Prostate gland (tissue), 2 donors: ENCODE data around the gene DUSP12. TPM values are rescaled to one million over a fixed set of nuclear protein-coding genes. Genes with fewer than 3 reads are reported as not detected.

Experiments used
- DNase-seq: peaks from one replicate; pipeline ENCODE4 v3.0.0-alpha.2; 2019; ENCODE audit warnings: low spot score
- H3K27ac ChIP-seq, 2 donors: fragments of 200-600 bp; sonication (generic); 2 replicates each; pipeline ENCODE4 v1.5.1; 2017 to 2019
- H3K27me3 ChIP-seq: fragments of 200-600 bp; sonication (generic); replicated peaks from 2 replicates; pipeline ENCODE4 v1.5.1; 2019; ENCODE audit not compliant: insufficient read depth
- H3K36me3 ChIP-seq, 2 donors: fragments of 200-600 bp; sonication (generic); 1 replicate in 1 of 2; 2 replicates in 1 of 2; pipeline versions ENCODE4 v1.5.1 to v1.8.1; 2017 to 2019
- H3K4me1 ChIP-seq: fragments of 200-600 bp; sonication (generic); replicated peaks from 2 replicates; pipeline ENCODE4 v1.5.1; 2019
- H3K4me3 ChIP-seq, 2 donors: fragments of 200-600 bp; sonication (generic); 2 replicates each; pipeline ENCODE4 v1.5.1; 2017 to 2019
- H3K9me3 ChIP-seq: fragments of 200-600 bp; sonication (generic); 2 replicates; pipeline ENCODE4 v1.5.1; 2017
- CTCF ChIP-seq, 4 experiments: fragments of 200-600 bp in 2 of 4; fragments of 450-650 bp in 2 of 4; sonication (generic) in 2 of 4; IDR thresholded peaks; 1 replicate in 3 of 4; 2 replicates in 1 of 4; pipeline ENCODE4 v1.5.1; 2016 to 2019; ENCODE audit warnings: antibody characterized with exemption in 4 of 4, mild to moderate bottlenecking in 2 of 4, moderate library complexity in 2 of 4
- POLR2A ChIP-seq: fragments of 450-650 bp; IDR thresholded peaks from one replicate; pipeline ENCODE4 v1.6.1; 2016; ENCODE audit warnings: antibody characterized with exemption, mild to moderate bottlenecking
- POLR2AphosphoS5 ChIP-seq: sonication (generic); formaldehyde crosslinking; IDR thresholded peaks from one replicate; pipeline ENCODE4 v1.6.1; 2017; ENCODE audit warnings: antibody characterized with exemption
- WGBS: methylation state at CpG from one replicate; pipeline ENCODE4 v1.1.5; 2018; 5-methylcytosine and 5-hydroxymethylcytosine counted together
- intact Hi-C: fragments of 100-400 bp; cut with DNase I; formaldehyde crosslinking; loops from one replicate; pipeline ENCODE4 v1.14.2; 2022
- total RNA-seq, 2 donors: library from RNA; depleted of rRNA; stranded (reverse); fragments of >200 nt; gene quantifications; one replicate each; pipeline ENCODE4 v1.1.0, GENCODE V29; 2016

Gene DUSP12
- total RNA-seq, 2 donors from 2014 or later: 34.4 to 35.6 TPM

- intact Hi-C loops: no loop called here
- Histone ChIP-seq H3K4me3 (no peak overlapping the region), H3K27ac (no peak overlapping the region), H3K36me3 (no peaks in the 10 kb centered on the region), H3K27me3 (no peaks in the 10 kb centered on the region), H3K9me3 (no peaks in the 10 kb centered on the region), H3K4me1 (no peaks in the 10 kb centered on the region)
- TF ChIP-seq CTCF (IDR thresholded peaks at IDR 0.05) (no peak), POLR2AphosphoS5 (no peak), POLR2A (no peak)
- 90% methylated on average over 2 of the region's 2 CpGs for WGBS
- DNase-seq: no peak
These were observed 27.7 kb downstream of the DUSP12 start for GRCh38 chr1:161777261-161777660.

- no peak for DNase-seq
- Histone ChIP-seq H3K27me3 (no peaks in the 10 kb centered on the region), H3K4me1 (no peaks in the 10 kb centered on the region), H3K27ac (no peak overlapping the region), H3K4me3 (no peak overlapping the region), H3K9me3 (no peaks in the 10 kb centered on the region), H3K36me3 (no peaks in the 10 kb centered on the region)
- WGBS: 95% methylated on average over 1 of the region's 1 CpG
- TF ChIP-seq CTCF (IDR thresholded peaks at IDR 0.05) (no peak), POLR2AphosphoS5 (no peak), POLR2A (no peak)
- intact Hi-C loops: no loop called here
These were observed 28.9 kb downstream of the DUSP12 start for GRCh38 chr1:161778522-161778921.

GRCh38 chr1:161779393-161779792 lies 29.8 kb downstream of the DUSP12 start:
- H3K9me3 ChIP-seq: no peaks in the 10 kb centered on the region
- H3K36me3 ChIP-seq: no peaks in the 10 kb centered on the region
- no peaks in the 10 kb centered on the region for H3K27me3 ChIP-seq
- 65% methylated on average over 2 of the region's 2 CpGs for WGBS
- DNase-seq: no peak
- intact Hi-C loops: no loop called here
- H3K4me1 ChIP-seq: no peaks in the 10 kb centered on the region
- no peak overlapping the region for H3K4me3 ChIP-seq
- H3K27ac ChIP-seq: no peak overlapping the region
- TF ChIP-seq POLR2AphosphoS5 (no peak), CTCF (IDR thresholded peaks at IDR 0.05) (no peak), POLR2A (no peak)

- TF ChIP-seq POLR2A (no peak), POLR2AphosphoS5 (no peak), CTCF (IDR thresholded peaks at IDR 0.05) (no peak)
- Histone ChIP-seq H3K4me1 (no peaks in the 10 kb centered on the region), H3K36me3 (no peaks in the 10 kb centered on the region), H3K27me3 (no peaks in the 10 kb centered on the region), H3K27ac (no peak overlapping the region), H3K4me3 (no peak overlapping the region), H3K9me3 (no peaks in the 10 kb centered on the region)
- intact Hi-C loops: no loop called here
- DNase-seq: no peak
These were observed 32.4 kb downstream of the DUSP12 start for GRCh38 chr1:161781995-161782394.

GRCh38 chr1:161782886-161783285 lies 33.3 kb downstream of the DUSP12 start:
- DNase-seq: no peak
- Histone ChIP-seq H3K27ac (no peak overlapping the region), H3K27me3 (no peaks in the 10 kb centered on the region), H3K9me3 (no peaks in the 10 kb centered on the region), H3K4me1 (no peaks in the 10 kb centered on the region), H3K4me3 (no peak overlapping the region), H3K36me3 (no peaks in the 10 kb centered on the region)
- 92% methylated on average over 4 of the region's 4 CpGs for WGBS
- intact Hi-C loops: no loop called here
- TF ChIP-seq POLR2A (no peak), POLR2AphosphoS5 (no peak), CTCF (IDR thresholded peaks at IDR 0.05) (no peak)
